Mononuclear cell (primary cell): ENCODE measurements around the gene LRRC41. TPM values are rescaled to one million over a fixed set of nuclear protein-coding genes. Genes with fewer than 3 reads are reported as not detected.
"Not testable (repeated sequence)": the region's sequence is repeated elsewhere in the genome, so short reads cannot be mapped to it uniquely, and the experiment has no call there.

ENCODE experiments used
- H3K27me3 ChIP-seq: 2 replicates; pipeline ENCODE4 v1.6.0; 2011; ENCODE audit warnings: low read length, control low read depth; ENCODE audit not compliant: insufficient read depth
- H3K4me1 ChIP-seq: 2 replicates; pipeline ENCODE4 v1.5.1; 2011; ENCODE audit warnings: mild to moderate bottlenecking, low read length, control low read depth; ENCODE audit not compliant: insufficient read depth
- H3K4me3 ChIP-seq: 2 replicates; pipeline ENCODE4 v1.5.1; 2011; ENCODE audit warnings: mild to moderate bottlenecking, low read length, moderate library complexity
- H3K9me3 ChIP-seq: 2 replicates; pipeline ENCODE4 v1.5.1; 2011; ENCODE audit warnings: low read depth, mild to moderate bottlenecking, control low read depth, low read length
- total RNA-seq: library from RNA; depleted of rRNA; stranded (reverse); fragments of >200 nt; gene quantifications from one replicate; pipeline ENCODE4 v1.2.3, GENCODE V29; 2012

LRRC41 gene
- total RNA-seq, 1 donor: 20.1 TPM

- no peaks in the 10 kb centered on the region for H3K9me3 ChIP-seq
- H3K4me3 ChIP-seq: no peak overlapping the region
- no peaks in the 10 kb centered on the region for H3K27me3 ChIP-seq
- H3K4me1 ChIP-seq: no peaks in the 10 kb centered on the region
Measured at GRCh38 chr1:46280092-46280491, 23.3 kb downstream of the LRRC41 start.

GRCh38 chr1:46278807-46279206 is 24.6 kb downstream of the LRRC41 start:
- no peaks in the 10 kb centered on the region for H3K4me1 ChIP-seq
- no peak overlapping the region for H3K4me3 ChIP-seq
- no peaks in the 10 kb centered on the region for H3K9me3 ChIP-seq
- no peaks in the 10 kb centered on the region for H3K27me3 ChIP-seq

GRCh38 chr1:46277658-46278373 is 25.6 kb downstream of the LRRC41 start:
- H3K4me1 ChIP-seq: no peaks in the 10 kb centered on the region
- H3K9me3 ChIP-seq: no peaks in the 10 kb centered on the region
- H3K27me3 ChIP-seq: no peaks in the 10 kb centered on the region
- H3K4me3 ChIP-seq: no peak overlapping the region

- Histone ChIP-seq H3K4me3 (no peak overlapping the region), H3K9me3 (no peaks in the 10 kb centered on the region), H3K27me3 (no peaks in the 10 kb centered on the region), H3K4me1 (no peaks in the 10 kb centered on the region)
Measured at GRCh38 chr1:46275030-46275337, 28.4 kb downstream of the LRRC41 start.

- no peaks in the 10 kb centered on the region for H3K9me3 ChIP-seq
- no peaks in the 10 kb centered on the region for H3K27me3 ChIP-seq
- no peak overlapping the region for H3K4me3 ChIP-seq
- H3K4me1 ChIP-seq: no peaks in the 10 kb centered on the region
Measured at GRCh38 chr1:46274225-46275029, 29.0 kb downstream of the LRRC41 start.

GRCh38 chr1:46268578-46268977 is 34.8 kb downstream of the LRRC41 start:
- Histone ChIP-seq H3K9me3 (no peaks in the 10 kb centered on the region), H3K4me1 (peaks cover 20% of the 10 kb centered on the region)

GRCh38 chr1:46263146-46263545 is 40.3 kb downstream of the LRRC41 start:
- H3K4me3 ChIP-seq: no peak overlapping the region
- no peaks in the 10 kb centered on the region for H3K27me3 ChIP-seq
- peaks cover 20% of the 10 kb centered on the region for H3K4me1 ChIP-seq
- H3K9me3 ChIP-seq: no peaks in the 10 kb centered on the region

More at GRCh38 chr1:46268578-46268977, 34.8 kb downstream of the LRRC41 start:
- no peaks in the 10 kb centered on the region for H3K27me3 ChIP-seq
- H3K4me3 ChIP-seq: no peak overlapping the region

GRCh38 chr1:46262508-46262907 is 40.9 kb downstream of the LRRC41 start:
- Histone ChIP-seq H3K9me3 (no peaks in the 10 kb centered on the region), H3K4me3 (no peak overlapping the region), H3K4me1 (peaks cover 20% of the 10 kb centered on the region)

GRCh38 chr1:46256523-46256922 is 46.9 kb downstream of the LRRC41 start:
- Histone ChIP-seq H3K4me1 (no peaks in the 10 kb centered on the region), H3K9me3 (no peaks in the 10 kb centered on the region), H3K4me3 (no peak overlapping the region), H3K27me3 (no peaks in the 10 kb centered on the region)

More at GRCh38 chr1:46262508-46262907, 40.9 kb downstream of the LRRC41 start:
- H3K27me3 ChIP-seq: no peaks in the 10 kb centered on the region

- Histone ChIP-seq H3K27me3 (no peaks in the 10 kb centered on the region), H3K9me3 (no peaks in the 10 kb centered on the region), H3K4me1 (no peaks in the 10 kb centered on the region), H3K4me3 (no peak overlapping the region)
Measured at GRCh38 chr1:46254668-46255067, 48.7 kb downstream of the LRRC41 start.

GRCh38 chr1:46248122-46248920 is 55.1 kb downstream of the LRRC41 start:
- Histone ChIP-seq H3K4me3 (peak overlapping the region; percentile 56), H3K9me3 (no peaks in the 10 kb centered on the region), H3K4me1 (peaks cover 20% of the 10 kb centered on the region), H3K27me3 (no peaks in the 10 kb centered on the region)

GRCh38 chr1:46247436-46248121 is 55.8 kb downstream of the LRRC41 start, which contains the start of gene RAD54L:
TSS of gene RAD54L (plus strand) at chr1:46247763. CDS start at chr1:46248406, 643 bp downstream.
- H3K9me3 ChIP-seq: no peaks in the 10 kb centered on the region
- peak within 1 kb of the TSS; percentile 56 for H3K4me3 ChIP-seq

GRCh38 chr1:46246548-46247435 is 56.6 kb downstream of the LRRC41 start:
- Histone ChIP-seq H3K4me3 (peak overlapping the region; percentile 55), H3K4me1 (peaks cover 20% of the 10 kb centered on the region), H3K27me3 (no peaks in the 10 kb centered on the region), H3K9me3 (no peaks in the 10 kb centered on the region)

More at GRCh38 chr1:46247436-46248121, 55.8 kb downstream of the LRRC41 start, which contains the start of gene RAD54L:
- Histone ChIP-seq H3K4me1 (peaks cover 20% of the 10 kb centered on the region), H3K27me3 (no peaks in the 10 kb centered on the region)

GRCh38 chr1:46246136-46246535 is 57.3 kb downstream of the LRRC41 start:
- H3K4me1 ChIP-seq: peaks cover 20% of the 10 kb centered on the region
- H3K9me3 ChIP-seq, H3K27me3 ChIP-seq, H3K4me3 ChIP-seq: not testable (repeated sequence)
